ENCODE measurements around the gene TTC39A. TPM values are rescaled to one million over a fixed set of nuclear protein-coding genes. Genes with fewer than 3 reads are reported as not detected.
"Not testable (repeated sequence)": the region's sequence is repeated elsewhere in the genome, so short reads cannot be mapped to it uniquely, and the experiment has no call there.

TTC39A gene
- total and polyA plus RNA-seq, 3 experiments from 2014 or later: 0.28 TPM; not detected in 2

- no peaks in the 10 kb centered on the region for H3K4me1 ChIP-seq (ENCODE audit: insufficient read depth, low read length)
- no peak overlapping the region for H3K4me3 ChIP-seq (ENCODE audit: low read length)
- peaks cover 0 to 4% (median 0%) of the 10 kb centered on the region in 3 donors for H3K36me3 Mint-ChIP-seq
- no peak for DNase-seq
- H3K27ac Mint-ChIP-seq: peak overlapping the region in 1 of 8 donors; percentile 38
- H3K27me3 Mint-ChIP-seq: peaks cover 12 to 34% of the 10 kb centered on the region in 2 donors
- H3K36me3 ChIP-seq (ENCODE audit: insufficient read depth, low read length): no peaks in the 10 kb centered on the region
- ChIA-PET CTCF (no interaction called here), POLR2A (no interaction called here)
- H3K4me1 Mint-ChIP-seq: peaks cover 0 to 5% (median 3%) of the 10 kb centered on the region in 3 donors
- H3K9me3 ChIP-seq (ENCODE audit: low read length): no peaks in the 10 kb centered on the region
- H3K27ac ChIP-seq (ENCODE audit: low read depth, low read length): no peak overlapping the region
- no peaks in the 10 kb centered on the region for H3K9me3 Mint-ChIP-seq
- no peak overlapping the region for H3K4me3 Mint-ChIP-seq
- peaks cover 10% of the 10 kb centered on the region for H3K27me3 ChIP-seq (ENCODE audit: insufficient read depth, low read length, poor library complexity, severe bottlenecking)
These were observed 5.0 kb downstream of the TTC39A start for GRCh38 chr1:51325391-51325790.

GRCh38 chr1:51325011-51325385 is 5.4 kb downstream of the TTC39A start:
- peaks cover 10% of the 10 kb centered on the region for H3K27me3 ChIP-seq (ENCODE audit: insufficient read depth, low read length, poor library complexity, severe bottlenecking)
- H3K27ac Mint-ChIP-seq: peak overlapping the region in 1 of 8 donors; percentile 38
- CTCF ChIA-PET; POLR2A ChIA-PET; H3K27ac ChIP-seq (ENCODE audit: low read depth, low read length); H3K4me3 ChIP-seq (ENCODE audit: low read length); H3K9me3 ChIP-seq (ENCODE audit: low read length); DNase-seq; H3K9me3 Mint-ChIP-seq; H3K4me3 Mint-ChIP-seq; H3K36me3 ChIP-seq (ENCODE audit: insufficient read depth, low read length); H3K4me1 ChIP-seq (ENCODE audit: insufficient read depth, low read length); H3K36me3 Mint-ChIP-seq; H3K4me1 Mint-ChIP-seq: not testable (repeated sequence)
- peaks cover 12 to 33% of the 10 kb centered on the region in 2 donors for H3K27me3 Mint-ChIP-seq

- no peak overlapping the region for H3K27ac ChIP-seq (ENCODE audit: low read depth, low read length)
- Mint-ChIP-seq H3K4me3 (no peak overlapping the region), H3K4me1 (peaks cover 0 to 5% (median 1%) of the 10 kb centered on the region in 3 donors), H3K27me3 (peaks cover 12 to 28% of the 10 kb centered on the region in 2 donors), H3K36me3 (peaks cover 0 to 4% (median 0%) of the 10 kb centered on the region in 3 donors), H3K9me3 (no peaks in the 10 kb centered on the region), H3K27ac (no peak overlapping the region)
- POLR2A ChIA-PET: no interaction called here
- no peak for DNase-seq
- no peaks in the 10 kb centered on the region for H3K36me3 ChIP-seq (ENCODE audit: insufficient read depth, low read length)
- no peaks in the 10 kb centered on the region for H3K4me1 ChIP-seq (ENCODE audit: insufficient read depth, low read length)
- CTCF ChIA-PET: no interaction called here
- H3K9me3 ChIP-seq (ENCODE audit: low read length): no peaks in the 10 kb centered on the region
- H3K4me3 ChIP-seq (ENCODE audit: low read length): no peak overlapping the region
- H3K27me3 ChIP-seq (ENCODE audit: insufficient read depth, low read length, poor library complexity, severe bottlenecking): peaks cover 5% of the 10 kb centered on the region
These were observed 5.9 kb downstream of the TTC39A start for GRCh38 chr1:51324251-51325010.

- Mint-ChIP-seq H3K27ac (no peak overlapping the region), H3K4me3 (no peak overlapping the region), H3K4me1 (no peaks in the 10 kb centered on the region), H3K9me3 (no peaks in the 10 kb centered on the region), H3K27me3 (peaks cover 9 to 23% of the 10 kb centered on the region in 2 donors), H3K36me3 (peaks cover 0 to 4% (median 0%) of the 10 kb centered on the region in 3 donors)
- no peak for DNase-seq
- Histone ChIP-seq H3K27me3 (ENCODE audit: insufficient read depth, low read length, poor library complexity, severe bottlenecking) (no peaks in the 10 kb centered on the region), H3K36me3 (ENCODE audit: insufficient read depth, low read length) (no peaks in the 10 kb centered on the region), H3K4me3 (ENCODE audit: low read length) (no peak overlapping the region), H3K9me3 (ENCODE audit: low read length) (no peaks in the 10 kb centered on the region), H3K27ac (ENCODE audit: low read depth, low read length) (no peak overlapping the region), H3K4me1 (ENCODE audit: insufficient read depth, low read length) (no peaks in the 10 kb centered on the region)
- POLR2A ChIA-PET: no interaction called here
- CTCF ChIA-PET: no interaction called here
These were observed 6.6 kb downstream of the TTC39A start for GRCh38 chr1:51323778-51324177.

- H3K4me3 ChIP-seq (ENCODE audit: low read length): no peak overlapping the region
- no peak for DNase-seq
- Mint-ChIP-seq H3K4me3 (no peak overlapping the region), H3K27me3 (peaks cover 9 to 15% of the 10 kb centered on the region in 2 donors), H3K9me3 (no peaks in the 10 kb centered on the region), H3K36me3 (no peaks in the 10 kb centered on the region), H3K27ac (no peak overlapping the region), H3K4me1 (no peaks in the 10 kb centered on the region)
- H3K27me3 ChIP-seq (ENCODE audit: insufficient read depth, low read length, poor library complexity, severe bottlenecking): no peaks in the 10 kb centered on the region
- H3K36me3 ChIP-seq (ENCODE audit: insufficient read depth, low read length): no peaks in the 10 kb centered on the region
- H3K4me1 ChIP-seq (ENCODE audit: insufficient read depth, low read length): no peaks in the 10 kb centered on the region
- CTCF ChIA-PET: no interaction called here
- POLR2A ChIA-PET: no interaction called here
- H3K27ac ChIP-seq (ENCODE audit: low read depth, low read length): no peak overlapping the region
- H3K9me3 ChIP-seq (ENCODE audit: low read length): no peaks in the 10 kb centered on the region
These were observed 7.8 kb downstream of the TTC39A start for GRCh38 chr1:51322417-51323101.

GRCh38 chr1:51321924-51322280 is 8.5 kb downstream of the TTC39A start:
- no peak overlapping the region for H3K4me3 ChIP-seq (ENCODE audit: low read length)
- H3K9me3 ChIP-seq (ENCODE audit: low read length): no peaks in the 10 kb centered on the region
- Mint-ChIP-seq H3K4me3 (no peak overlapping the region), H3K9me3 (no peaks in the 10 kb centered on the region), H3K4me1 (no peaks in the 10 kb centered on the region), H3K27me3 (peaks cover 9 to 11% of the 10 kb centered on the region in 2 donors), H3K36me3 (no peaks in the 10 kb centered on the region), H3K27ac (no peak overlapping the region)
- H3K27ac ChIP-seq (ENCODE audit: low read depth, low read length): no peak overlapping the region
- no peak for DNase-seq
- H3K4me1 ChIP-seq (ENCODE audit: insufficient read depth, low read length): no peaks in the 10 kb centered on the region
- ChIA-PET POLR2A (no interaction called here), CTCF (no interaction called here)
- H3K36me3 ChIP-seq (ENCODE audit: insufficient read depth, low read length): no peaks in the 10 kb centered on the region
- H3K27me3 ChIP-seq (ENCODE audit: insufficient read depth, low read length, poor library complexity, severe bottlenecking): no peaks in the 10 kb centered on the region

- CTCF ChIA-PET: no interaction called here
- no peak for DNase-seq
- Mint-ChIP-seq H3K27ac (no peak overlapping the region), H3K4me3 (no peak overlapping the region), H3K27me3 (peaks cover 7 to 10% of the 10 kb centered on the region in 2 donors), H3K4me1 (no peaks in the 10 kb centered on the region), H3K9me3 (no peaks in the 10 kb centered on the region), H3K36me3 (no peaks in the 10 kb centered on the region)
- Histone ChIP-seq H3K4me3 (ENCODE audit: low read length) (no peak overlapping the region), H3K27me3 (ENCODE audit: insufficient read depth, low read length, poor library complexity, severe bottlenecking) (no peaks in the 10 kb centered on the region), H3K27ac (ENCODE audit: low read depth, low read length) (no peak overlapping the region), H3K36me3 (ENCODE audit: insufficient read depth, low read length) (no peaks in the 10 kb centered on the region), H3K9me3 (ENCODE audit: low read length) (no peaks in the 10 kb centered on the region), H3K4me1 (ENCODE audit: insufficient read depth, low read length) (no peaks in the 10 kb centered on the region)
- POLR2A ChIA-PET: no interaction called here
These were observed 9.1 kb downstream of the TTC39A start for GRCh38 chr1:51320967-51321923.

- Mint-ChIP-seq H3K36me3 (no peaks in the 10 kb centered on the region), H3K4me1 (peaks cover 0 to 7% (median 0%) of the 10 kb centered on the region in 3 donors), H3K4me3 (no peak overlapping the region), H3K27ac (no peak overlapping the region), H3K9me3 (no peaks in the 10 kb centered on the region), H3K27me3 (peaks cover 0 to 4% of the 10 kb centered on the region in 2 donors)
- no peaks in the 10 kb centered on the region for H3K27me3 ChIP-seq (ENCODE audit: insufficient read depth, low read length, poor library complexity, severe bottlenecking)
- H3K4me3 ChIP-seq (ENCODE audit: low read length): no peak overlapping the region
- no peak for DNase-seq
- no peaks in the 10 kb centered on the region for H3K36me3 ChIP-seq (ENCODE audit: insufficient read depth, low read length)
- no peaks in the 10 kb centered on the region for H3K9me3 ChIP-seq (ENCODE audit: low read length)
- H3K27ac ChIP-seq (ENCODE audit: low read depth, low read length): no peak overlapping the region
- H3K4me1 ChIP-seq (ENCODE audit: insufficient read depth, low read length): no peaks in the 10 kb centered on the region
- POLR2A ChIA-PET: no interaction called here
- CTCF ChIA-PET: no interaction called here
These were observed 12.6 kb downstream of the TTC39A start for GRCh38 chr1:51317798-51318197.

All from CD8-positive, alpha-beta memory T cell (primary cell).